Activated CD4-positive, CD25-positive, alpha-beta regulatory T cell treated with anti-CD3 and anti-CD28 coated beads, Interleukin-2, amount 50 U/mL, for 24 hours (primary cell): ENCODE results near the gene SMC3.

Experiments used
- ATAC-seq, 2 donors: fragments of 150-1000 bp; cut with Tn5 transposase; one replicate each; pipeline ENCODE4 v1.10.0; 2021; ENCODE audit warnings: mild to moderate bottlenecking in 1 of 2, moderate library complexity in 1 of 2

Gene SMC3

DNA sequence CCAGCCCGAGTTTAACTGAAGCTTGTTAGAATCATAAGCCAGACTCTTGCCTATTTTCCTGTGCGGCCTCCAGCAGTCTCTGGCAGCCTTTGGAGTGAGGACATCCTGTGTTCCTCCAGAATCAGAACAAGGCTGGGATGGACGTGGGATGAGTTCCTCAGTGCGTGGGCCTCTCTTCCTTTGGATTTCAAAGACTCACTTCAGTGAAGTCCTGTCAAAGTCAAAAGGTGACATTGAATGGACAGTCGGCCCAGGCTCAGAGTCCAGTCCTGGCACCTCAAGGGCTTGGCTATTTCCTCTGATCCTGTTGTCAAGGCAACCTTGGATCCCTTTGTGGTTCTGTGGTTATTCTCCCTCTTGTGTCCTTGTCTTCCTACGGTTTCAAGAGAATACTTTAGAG is 21.4 kb upstream of the SMC3 start:
- no peak for ATAC-seq

DNA sequence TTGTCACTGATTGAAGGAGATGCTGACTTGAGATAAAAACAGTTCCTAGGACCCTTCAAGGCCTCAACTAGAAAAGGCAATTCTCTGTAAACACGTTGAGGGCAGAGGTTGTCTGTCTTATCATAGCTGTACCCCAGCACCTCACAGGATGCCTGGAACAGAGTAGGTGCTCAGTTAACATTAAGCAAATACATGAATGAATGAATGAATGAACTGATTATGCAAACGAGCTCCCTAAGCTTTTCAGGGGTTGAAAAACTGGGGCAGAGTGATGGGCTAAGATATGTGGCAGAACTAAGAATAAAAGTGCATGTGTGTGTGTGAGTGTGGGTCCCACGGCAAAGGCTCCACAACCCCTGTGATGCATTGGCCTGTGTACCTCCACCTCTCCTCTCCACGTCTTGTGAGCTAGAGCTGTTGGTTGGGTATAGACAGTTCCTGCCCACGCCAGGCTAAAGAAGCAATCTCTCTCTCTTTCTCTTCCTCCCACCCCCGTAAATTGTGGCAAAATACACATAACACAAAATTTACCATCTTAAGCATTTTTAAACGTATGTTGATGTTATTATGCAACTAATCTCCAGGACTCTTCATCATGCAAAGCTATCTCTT is 20.9 kb upstream of the SMC3 start:
- no peak for ATAC-seq

DNA sequence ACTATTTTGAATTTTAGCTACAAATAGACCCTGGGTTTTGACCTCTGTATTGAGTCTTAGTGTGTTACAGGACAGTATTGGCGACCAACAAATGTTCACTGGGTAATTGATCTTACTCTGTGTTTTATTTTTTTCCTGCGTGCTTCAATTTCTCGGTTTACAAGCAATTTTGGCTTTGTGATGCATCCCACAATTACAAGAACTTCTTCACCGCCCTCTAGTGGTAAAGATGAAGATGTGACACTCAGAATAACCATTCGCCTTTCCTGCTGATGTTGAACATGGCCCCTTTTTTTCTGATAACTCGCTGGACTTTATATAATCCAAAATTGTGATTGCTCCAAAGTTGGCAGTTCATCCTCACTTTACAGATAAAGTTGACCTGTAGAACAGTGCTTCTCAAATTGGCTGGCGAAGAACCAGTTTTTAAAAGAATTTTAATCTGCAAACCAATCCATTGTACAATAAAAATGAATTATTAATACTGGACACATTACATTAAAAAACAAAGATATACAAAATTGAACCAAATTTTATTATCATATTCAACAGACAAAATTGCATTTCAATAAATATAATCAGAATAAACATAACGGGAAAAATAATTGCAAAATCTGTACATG is 20.2 kb upstream of the SMC3 start:
- ATAC-seq = peak; percentile 36 to 58

- no peak for ATAC-seq
Measured at GRCh38 chr10:110548002-110548401, 19.5 kb upstream of the SMC3 start.

DNA sequence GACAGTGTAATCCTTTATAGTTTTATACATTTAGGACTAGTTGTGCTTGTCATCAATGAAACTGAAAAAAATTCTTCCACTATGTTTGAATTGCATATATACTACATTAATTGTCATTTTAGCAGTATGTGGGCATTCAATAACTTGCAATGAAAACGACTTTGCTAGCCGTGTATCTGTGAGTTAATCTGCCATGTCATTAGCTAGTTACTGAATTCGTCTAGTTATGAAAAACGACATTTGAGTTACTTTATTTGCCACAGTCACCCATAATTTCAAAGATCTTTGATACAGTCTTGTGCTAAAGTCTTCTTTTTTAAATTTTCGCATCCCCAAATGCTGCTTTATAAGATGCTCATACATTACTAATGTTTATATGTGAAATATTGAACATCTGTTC is 18.3 kb upstream of the SMC3 start:
- ATAC-seq = no peak

DNA sequence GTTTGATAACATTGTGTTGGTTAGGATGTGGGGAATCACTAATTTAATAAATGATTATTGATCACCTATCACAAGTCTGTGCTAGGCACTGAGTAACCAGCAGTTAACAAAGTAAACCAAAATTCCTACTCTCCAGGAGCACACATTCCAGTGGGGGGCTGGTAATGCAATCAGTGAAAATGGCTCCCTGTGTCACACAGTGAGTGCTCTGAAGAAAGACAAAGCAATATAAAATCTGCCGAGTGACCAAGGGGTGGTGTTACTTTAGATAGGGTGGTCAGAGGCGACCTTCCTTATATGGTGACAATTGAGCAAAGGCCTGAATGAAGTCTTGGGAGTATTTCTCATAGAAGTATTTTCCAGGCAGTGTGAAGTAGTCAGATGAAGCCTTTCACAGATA is 13.6 kb upstream of the SMC3 start:
- no peak for ATAC-seq

GRCh38 chr10:110556296-110556695 is 11.2 kb upstream of the SMC3 start:
- no peak for ATAC-seq

DNA sequence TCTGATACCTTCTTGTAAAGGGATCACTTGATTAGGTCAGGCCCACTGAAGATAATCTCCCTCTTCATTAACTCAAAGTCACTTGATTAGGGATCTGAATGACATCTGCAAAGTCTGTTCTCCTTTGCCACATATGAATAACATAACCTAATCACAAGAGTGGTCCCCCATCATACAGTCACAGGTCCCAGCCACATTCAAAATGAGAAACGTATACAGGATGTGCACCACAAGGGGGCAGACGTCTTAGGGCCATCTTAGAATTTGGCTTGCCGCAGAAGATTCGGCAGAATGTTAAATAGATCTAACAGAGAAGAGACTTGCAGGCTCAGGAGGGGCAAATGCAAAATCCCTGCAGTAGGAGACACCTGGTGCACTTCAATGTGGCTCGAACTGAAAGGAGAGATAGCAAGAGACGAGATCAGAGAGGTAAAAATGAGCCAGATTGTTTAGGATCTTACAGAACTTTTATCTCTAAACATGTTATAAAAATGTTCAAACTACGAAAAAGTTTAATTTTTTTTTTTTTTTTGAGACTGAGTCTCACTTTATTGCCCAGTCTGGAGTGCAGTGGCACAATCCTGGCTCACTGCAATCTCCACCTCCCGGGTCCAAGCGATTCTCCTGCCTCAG is 10.4 kb upstream of the SMC3 start:
- ATAC-seq = peak; percentile 88 to 94

- no peak for ATAC-seq
Measured at GRCh38 chr10:110558041-110558440, 9.5 kb upstream of the SMC3 start.

DNA sequence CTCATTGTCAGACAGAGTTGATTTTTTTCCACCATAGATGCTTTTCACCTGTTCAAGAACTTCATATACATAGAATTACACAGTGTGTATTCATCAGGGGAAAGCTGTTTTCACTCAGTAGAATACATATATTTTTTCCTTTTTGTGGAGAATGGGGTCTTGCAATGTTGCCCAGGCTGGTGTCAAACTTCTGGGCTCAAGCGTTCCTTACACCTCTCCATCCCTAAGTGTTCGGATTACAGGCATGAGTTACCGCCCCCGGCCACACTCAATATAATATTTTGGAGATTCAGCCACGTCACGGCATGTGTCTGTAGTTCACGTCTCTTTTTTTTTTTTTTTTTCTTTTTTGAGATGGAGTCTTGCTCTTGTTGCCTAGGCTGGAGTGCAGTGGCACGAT is 7.5 kb upstream of the SMC3 start:
- no peak for ATAC-seq

DNA sequence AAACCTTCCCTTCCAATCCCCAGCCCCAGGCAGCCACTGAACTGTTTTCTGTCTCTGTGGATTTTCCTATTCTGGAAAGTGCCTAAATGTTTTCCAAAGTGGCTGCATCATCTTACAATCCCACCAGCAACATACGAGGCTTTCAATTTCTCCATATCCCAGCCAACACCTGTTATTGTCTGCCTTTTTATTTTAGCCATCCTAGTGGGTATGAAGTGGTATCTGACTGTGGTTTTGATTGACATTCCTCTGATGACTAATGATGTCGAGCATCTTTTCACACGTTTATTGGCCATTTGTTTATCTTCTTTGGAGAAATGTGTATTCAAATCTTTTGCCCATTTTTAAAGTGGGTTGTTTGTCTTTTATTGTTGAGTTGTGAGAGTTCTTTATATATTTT is 6.2 kb upstream of the SMC3 start:
- ATAC-seq = no peak

DNA sequence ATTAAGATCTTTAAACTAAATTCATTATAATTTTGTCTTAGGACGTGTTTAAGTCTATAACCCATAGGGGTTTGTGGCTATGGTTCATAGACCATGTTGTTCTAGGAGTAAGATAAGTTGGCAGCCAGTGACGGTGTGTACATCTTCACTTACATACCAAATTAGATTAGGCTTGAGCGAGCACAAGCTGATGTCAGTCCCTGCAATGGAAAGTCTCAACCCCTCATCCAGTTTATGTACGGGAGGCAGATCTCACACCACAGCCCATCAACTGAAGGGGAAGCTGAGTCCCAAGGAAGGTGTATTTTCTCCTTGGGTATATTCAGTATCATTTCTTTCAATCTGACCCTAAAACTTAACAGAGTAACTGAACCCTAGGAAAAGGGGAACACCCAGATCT is 5.1 kb upstream of the SMC3 start:
- no peak for ATAC-seq

- ATAC-seq = no peak
Measured at GRCh38 chr10:110563132-110563531, 4.4 kb upstream of the SMC3 start.

DNA sequence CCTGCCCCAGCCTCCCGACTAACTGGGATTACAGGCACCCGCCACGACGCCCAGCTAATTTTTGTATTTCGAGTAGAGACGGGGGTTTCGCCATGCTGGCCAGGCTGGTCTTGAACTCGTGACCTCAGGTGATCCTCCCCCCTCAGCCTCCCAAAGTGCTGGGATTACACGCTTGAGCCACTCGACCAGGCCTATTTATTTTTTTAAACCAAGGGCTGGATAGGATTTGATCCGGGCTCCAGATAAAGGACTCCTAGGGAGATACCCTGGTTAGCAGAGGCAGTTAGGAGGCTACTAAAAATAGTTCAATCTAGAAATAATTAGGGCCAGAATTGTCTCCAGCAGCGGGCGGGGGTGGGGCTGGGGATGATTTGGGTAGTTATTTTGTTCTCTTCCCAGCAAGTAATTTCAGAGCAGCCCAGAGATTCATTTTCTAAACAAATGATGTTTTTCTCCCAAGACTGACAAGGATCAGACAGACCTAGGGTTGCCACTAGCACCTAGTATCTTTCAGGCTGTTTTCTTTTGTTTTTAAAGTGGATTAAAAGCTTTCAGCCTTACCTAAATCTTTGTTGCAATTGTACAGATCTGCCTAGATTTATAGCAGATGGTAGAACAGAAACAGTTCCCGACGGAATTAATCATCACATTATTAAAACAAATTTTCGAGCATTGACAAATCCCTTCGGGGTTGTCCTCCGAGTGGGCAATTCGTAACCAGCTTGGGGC is 859 bp upstream of the SMC3 start:
- ATAC-seq = no peak

DNA sequence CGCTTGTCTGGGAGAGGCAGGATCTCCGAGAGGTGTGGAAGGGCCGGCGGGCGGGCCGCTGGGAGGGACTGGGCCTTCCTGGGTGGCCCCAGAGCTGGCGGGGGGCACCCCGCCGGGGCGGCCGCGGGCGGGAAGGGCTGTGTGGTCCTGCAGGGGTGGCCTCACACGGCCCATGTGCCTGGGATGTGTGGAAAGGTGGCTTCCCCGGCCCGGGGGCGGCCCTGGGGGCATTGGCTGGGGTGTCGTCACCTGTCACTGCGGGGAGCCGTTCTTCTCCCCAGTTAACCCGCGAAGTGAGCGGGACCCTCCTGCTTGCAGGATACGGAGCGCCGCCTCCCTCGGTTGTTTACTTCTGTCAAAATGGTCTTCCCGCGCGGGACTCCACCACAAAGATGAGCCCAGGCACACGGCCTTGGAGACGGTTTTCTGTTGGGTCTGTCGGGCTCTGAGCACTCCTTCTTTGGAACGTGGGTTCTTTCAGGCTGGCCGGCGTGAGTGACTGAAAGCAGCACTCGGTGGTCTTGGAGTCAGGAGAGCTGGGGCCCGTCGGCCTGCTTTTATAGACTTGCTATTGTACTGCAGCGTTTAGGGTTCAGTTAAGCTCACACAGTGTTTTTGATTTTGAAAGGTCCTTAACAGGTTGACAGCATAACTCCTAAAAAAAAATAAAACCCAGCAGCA is 700 bp downstream of the SMC3 start:
- ATAC-seq = peak; percentile 11 to 19

GRCh38 chr10:110569122-110569521 is 1.6 kb downstream of the SMC3 start:
- no peak for ATAC-seq

DNA sequence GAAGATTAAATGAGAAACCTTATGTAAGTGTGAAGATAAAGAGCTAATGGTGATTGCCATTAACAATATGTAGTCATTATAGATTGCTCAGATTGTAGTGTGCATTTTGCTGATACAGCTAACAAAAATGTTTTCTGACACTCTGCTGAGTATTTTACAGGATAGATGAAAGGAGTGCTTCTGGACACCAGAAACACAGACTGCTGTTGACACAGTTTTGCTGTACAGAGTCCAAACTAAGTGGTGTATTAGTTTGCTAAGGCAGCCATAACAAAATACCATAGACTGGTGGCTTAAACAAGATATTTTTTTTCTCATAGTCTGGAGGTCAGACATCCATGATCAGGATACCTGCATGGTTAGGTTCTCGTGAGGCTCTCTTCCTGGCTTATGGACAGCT is 2.2 kb downstream of the SMC3 start:
- no peak for ATAC-seq

GRCh38 chr10:110571093-110571743 is 3.7 kb downstream of the SMC3 start:
- no peak for ATAC-seq

GRCh38 chr10:110572862-110573261 is 5.4 kb downstream of the SMC3 start:
- no peak for ATAC-seq

GRCh38 chr10:110574420-110574819 is 6.9 kb downstream of the SMC3 start:
- no peak for ATAC-seq

- ATAC-seq = peak in 1 of 2 donors; percentile 43
Measured at GRCh38 chr10:110576220-110576619, 8.7 kb downstream of the SMC3 start.

DNA sequence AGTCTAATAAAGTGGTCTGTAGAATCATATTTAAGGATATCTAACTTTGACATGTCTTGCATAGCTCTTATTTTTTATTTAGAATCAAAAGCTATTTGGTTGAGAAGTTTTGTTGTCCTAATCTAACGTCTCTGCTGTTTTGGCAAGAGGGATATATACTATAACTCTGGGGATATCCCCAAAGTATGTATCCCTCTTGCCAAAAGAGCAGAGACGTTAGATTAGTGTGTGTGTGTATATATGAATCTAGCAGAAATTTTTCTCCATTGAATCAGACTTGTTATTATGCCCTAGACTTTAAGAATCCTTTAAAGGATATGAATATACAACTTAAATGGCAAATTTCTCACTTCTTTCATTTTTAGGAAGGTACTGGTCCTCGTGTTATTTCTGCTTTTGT is 9.6 kb downstream of the SMC3 start:
- ATAC-seq = no peak

DNA sequence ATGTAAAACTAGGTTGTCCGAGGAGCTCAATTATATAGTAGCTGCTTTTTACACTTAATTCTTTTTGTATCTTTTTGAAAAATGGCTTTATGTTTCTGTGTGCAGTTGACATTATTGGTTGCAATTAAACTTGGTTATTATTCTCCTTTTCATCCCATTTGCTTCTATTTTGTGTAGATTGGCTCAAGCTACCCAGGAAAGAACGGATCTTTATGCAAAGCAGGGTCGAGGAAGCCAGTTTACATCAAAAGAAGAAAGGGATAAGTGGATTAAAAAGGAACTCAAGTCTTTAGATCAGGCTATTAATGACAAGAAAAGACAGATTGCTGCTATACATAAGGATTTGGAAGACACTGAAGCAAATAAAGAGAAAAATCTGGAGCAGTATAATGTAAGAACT is 16.5 kb downstream of the SMC3 start:
- no peak for ATAC-seq
